Measurements from ENCODE around the gene FALEC.

FALEC gene

GRCh38 chr1:150548324-150548631 lies 32.7 kb downstream of the FALEC start:
- no peak for DNase-seq

- no peak for DNase-seq
These were observed 33.3 kb downstream of the FALEC start, which contains the start of gene ADAMTSL4 for GRCh38 chr1:150548632-150549495. Gene ADAMTSL4 (plus strand): TSS chr1:150549408. CDS start chr1:150552289, 2,881 bp downstream.

GRCh38 chr1:150549496-150550221 lies 34.1 kb downstream of the FALEC start:
- DNase-seq, result no peak

GRCh38 chr1:150550222-150551050 lies 34.9 kb downstream of the FALEC start:
- DNase-seq, result no peak

GRCh38 chr1:150551051-150551783 lies 35.7 kb downstream of the FALEC start:
- DNase-seq, result no peak

GRCh38 chr1:150551784-150552127 lies 36.2 kb downstream of the FALEC start:
- no peak for DNase-seq

- no peak for DNase-seq
These were observed 36.8 kb downstream of the FALEC start for GRCh38 chr1:150552128-150552910.

- DNase-seq, result no peak
These were observed 37.3 kb downstream of the FALEC start for GRCh38 chr1:150552911-150553289.

- no peak for DNase-seq
These were observed 38.0 kb downstream of the FALEC start for GRCh38 chr1:150553392-150554085.

GRCh38 chr1:150554086-150554452 lies 38.5 kb downstream of the FALEC start:
- no peak for DNase-seq

GRCh38 chr1:150555198-150555970 lies 39.8 kb downstream of the FALEC start:
- DNase-seq, result no peak

GRCh38 chr1:150555971-150556865 lies 40.7 kb downstream of the FALEC start:
- DNase-seq, result no peak

- no peak for DNase-seq
These were observed 41.6 kb downstream of the FALEC start for GRCh38 chr1:150557065-150557600.

- no peak for DNase-seq
These were observed 42.3 kb downstream of the FALEC start for GRCh38 chr1:150557813-150558212.

GRCh38 chr1:150558303-150558704 lies 42.8 kb downstream of the FALEC start:
- DNase-seq, result no peak

GRCh38 chr1:150558761-150559655 lies 43.5 kb downstream of the FALEC start:
- DNase-seq, result no peak

- no peak for DNase-seq
These were observed 44.1 kb downstream of the FALEC start for GRCh38 chr1:150559656-150560010.

GRCh38 chr1:150560011-150560438 lies 44.5 kb downstream of the FALEC start:
- DNase-seq, result peak; percentile 73
